Gastrocnemius medialis (tissue), 4 donors: ENCODE data around the gene SUFU. TPM values are rescaled to one million over a fixed set of nuclear protein-coding genes. Genes with fewer than 3 reads are reported as not detected.
A peak's percentile ranks its signal among the peaks of the same experiment; 100 is the strongest.

Source experiments
- ATAC-seq, 2 donors: fragments of 150-250 bp; one replicate each; pipeline ENCODE4 v1.9.1; 2016
- DNase-seq, 2 donors: peaks; one replicate each; pipeline ENCODE4 v3.0.0-alpha.2; 2019
- H3K27ac ChIP-seq, 4 donors: fragments of 200-600 bp; sonication (generic); 1 replicate in 1 of 4; 2 replicates in 3 of 4; pipeline ENCODE4 v1.5.1; 2016 to 2018; ENCODE audit warnings: mild to moderate bottlenecking in 2 of 4, moderate library complexity in 1 of 4
- H3K27me3 ChIP-seq, 3 donors: fragments of 200-600 bp; sonication (generic) in 2 of 3; 1 replicate in 1 of 3; 2 replicates in 2 of 3; pipeline versions ENCODE4 v1.5.1 to v1.6.0; 2016 to 2019; ENCODE audit warnings: mild to moderate bottlenecking in 1 of 3, moderate library complexity in 1 of 3
- H3K36me3 ChIP-seq, 2 donors: fragments of 200-600 bp; sonication (generic) in 1 of 2; one replicate each; pipeline ENCODE4 v1.5.1; 2017 to 2018
- H3K4me1 ChIP-seq, 2 donors: fragments of 200-600 bp; sonication (generic) in 1 of 2; one replicate each; pipeline ENCODE4 v1.5.1; 2016 to 2017; ENCODE audit warnings: mild to moderate bottlenecking in 2 of 2
- H3K4me3 ChIP-seq, 4 donors: fragments of 200-600 bp; sonication (generic) in 3 of 4; 1 replicate in 1 of 4; 2 replicates in 3 of 4; pipeline ENCODE4 v1.5.1; 2016 to 2019; ENCODE audit warnings: mild to moderate bottlenecking in 2 of 4
- H3K9me3 ChIP-seq, 3 donors: fragments of 200-600 bp; sonication (generic) in 2 of 3; 1 replicate in 1 of 3; 2 replicates in 2 of 3; pipeline ENCODE4 v1.5.1; 2016 to 2019
- POLR2A ChIP-seq, 2 donors: fragments of 450-650 bp; IDR thresholded peaks; one replicate each; pipeline ENCODE4 v1.6.1; 2017; ENCODE audit warnings: antibody characterized with exemption in 2 of 2, mild to moderate bottlenecking in 2 of 2, moderate library complexity in 2 of 2
- in situ Hi-C, 4 donors: fragments of 200-750 bp; cut with MboI; loops; one replicate each; pipeline versions ENCODE4 v1.15.0 to v1.8.0; 2017; ENCODE audit warnings: low sequenced_read_pairs in 4 of 4
- intact Hi-C: fragments of 100-400 bp; cut with DNase I; formaldehyde crosslinking; loops from one replicate; pipeline ENCODE4 v1.15.1; 2023; ENCODE audit warnings: low total_unique reads
- total RNA-seq, 4 donors: library from RNA; depleted of rRNA; stranded (reverse); fragments of >200 nt; gene quantifications; one replicate each; pipeline versions ENCODE4 v1.1.0 to v1.2.3, GENCODE V29; 2016
- TF ChIP-seq, protein P1 (sequence below), 5 experiments: fragments of 450-650 bp in 3 of 5; fragments of 200-600 bp in 2 of 5; sonication (generic) in 2 of 5; IDR thresholded peaks in 4 of 5; conservative IDR thresholded peaks in 1 of 5; 1 replicate in 4 of 5; 2 replicates in 1 of 5; pipeline ENCODE4 v1.5.1; 2016 to 2019; ENCODE audit warnings: antibody characterized with exemption in 5 of 5, mild to moderate bottlenecking in 3 of 5, moderate library complexity in 3 of 5

Gene SUFU
- total RNA-seq, 4 donors from 2014 or later = 7.3 to 11.8 (median 7.9) TPM

DNA sequence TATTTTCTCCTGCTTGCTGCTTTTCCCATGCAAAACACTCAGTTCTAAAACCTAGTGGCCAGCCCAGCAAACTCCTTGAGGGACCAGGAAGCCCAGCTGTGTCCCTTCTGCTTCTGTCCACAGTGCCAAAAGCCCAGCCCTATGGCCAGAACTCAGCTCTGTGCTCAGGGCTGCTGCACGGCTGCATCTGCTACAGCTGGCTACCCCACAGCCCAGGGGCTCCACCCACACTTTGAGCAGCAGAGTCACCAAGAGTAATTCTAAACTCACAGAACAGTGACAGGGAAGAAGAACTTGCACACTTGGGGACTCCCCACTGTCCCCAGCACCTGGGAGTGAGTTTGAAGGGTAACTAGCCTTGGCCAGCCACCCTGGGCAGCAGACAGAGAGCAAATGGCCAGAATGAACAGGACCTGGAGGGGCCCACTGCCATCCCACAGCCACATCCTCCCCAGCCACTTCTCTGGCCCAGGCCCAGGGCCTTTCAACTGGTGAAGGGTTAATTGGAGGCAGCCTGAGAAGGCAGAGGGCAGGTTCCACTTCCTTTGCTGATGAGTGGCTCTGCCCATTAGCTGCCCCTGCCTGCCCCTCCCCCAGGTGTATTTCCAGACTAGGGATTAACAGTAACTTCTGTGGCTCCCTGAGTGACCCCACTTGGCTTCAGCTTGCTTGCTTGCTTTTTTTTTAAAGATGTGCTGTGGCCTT lies 112.4 kb downstream of the SUFU start:
- Histone ChIP-seq H3K27ac (peak overlapping the region; percentile 58 to 89 (median 79)), H3K4me1 (peaks cover 81 to 85% of the 10 kb centered on the region in 2 donors)
- in situ Hi-C loops = no loop called here

DNA sequence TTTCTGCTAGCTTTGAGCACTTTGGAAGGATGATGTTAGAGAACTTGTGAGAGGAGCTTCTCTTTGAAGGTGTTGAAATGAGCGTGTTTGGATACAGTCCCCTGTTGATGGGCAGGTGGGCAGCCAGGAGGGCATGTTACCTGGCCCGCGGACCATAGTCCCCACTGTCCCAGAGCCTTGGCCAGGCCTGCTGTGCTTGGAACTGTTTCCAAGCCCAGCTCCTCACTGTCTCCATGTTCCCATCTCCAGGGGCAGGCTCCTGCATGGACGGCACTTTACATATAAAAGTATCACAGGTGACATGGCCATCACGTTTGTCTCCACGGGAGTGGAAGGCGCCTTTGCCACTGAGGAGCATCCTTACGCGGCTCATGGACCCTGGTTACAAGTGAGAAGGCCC lies 113.3 kb downstream of the SUFU start:
- TF ChIP-seq, protein P1, sequence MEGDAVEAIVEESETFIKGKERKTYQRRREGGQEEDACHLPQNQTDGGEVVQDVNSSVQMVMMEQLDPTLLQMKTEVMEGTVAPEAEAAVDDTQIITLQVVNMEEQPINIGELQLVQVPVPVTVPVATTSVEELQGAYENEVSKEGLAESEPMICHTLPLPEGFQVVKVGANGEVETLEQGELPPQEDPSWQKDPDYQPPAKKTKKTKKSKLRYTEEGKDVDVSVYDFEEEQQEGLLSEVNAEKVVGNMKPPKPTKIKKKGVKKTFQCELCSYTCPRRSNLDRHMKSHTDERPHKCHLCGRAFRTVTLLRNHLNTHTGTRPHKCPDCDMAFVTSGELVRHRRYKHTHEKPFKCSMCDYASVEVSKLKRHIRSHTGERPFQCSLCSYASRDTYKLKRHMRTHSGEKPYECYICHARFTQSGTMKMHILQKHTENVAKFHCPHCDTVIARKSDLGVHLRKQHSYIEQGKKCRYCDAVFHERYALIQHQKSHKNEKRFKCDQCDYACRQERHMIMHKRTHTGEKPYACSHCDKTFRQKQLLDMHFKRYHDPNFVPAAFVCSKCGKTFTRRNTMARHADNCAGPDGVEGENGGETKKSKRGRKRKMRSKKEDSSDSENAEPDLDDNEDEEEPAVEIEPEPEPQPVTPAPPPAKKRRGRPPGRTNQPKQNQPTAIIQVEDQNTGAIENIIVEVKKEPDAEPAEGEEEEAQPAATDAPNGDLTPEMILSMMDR (IDR thresholded peaks at IDR 0.05 in 4 of 5, conservative IDR thresholded peaks at IDR 0.05 in 1 of 5) = no peak
- no peak for TF ChIP-seq POLR2A (IDR thresholded peaks at IDR 0.05)
- H3K36me3 ChIP-seq = no peaks in the 10 kb centered on the region
- in situ Hi-C loops (no loop called here), intact Hi-C loops (no loop called here)
- ATAC-seq (no peak), DNase-seq (no peak)
- H3K4me3 ChIP-seq = no peak overlapping the region
- H3K27me3 ChIP-seq = no peaks in the 10 kb centered on the region
- peak overlapping the region; percentile 58 to 89 (median 79) for H3K27ac ChIP-seq
- H3K4me1 ChIP-seq = peaks cover 83 to 87% of the 10 kb centered on the region in 2 donors
- no peaks in the 10 kb centered on the region for H3K9me3 ChIP-seq

More for the DNA sequence above, 112.4 kb downstream of the SUFU start:
- TF ChIP-seq, protein P1 (IDR thresholded peaks at IDR 0.05 in 4 of 5, conservative IDR thresholded peaks at IDR 0.05 in 1 of 5) = peak in 1 of 5 experiments; percentile 7
- no peak for TF ChIP-seq POLR2A (IDR thresholded peaks at IDR 0.05)
- Histone ChIP-seq H3K36me3 (no peaks in the 10 kb centered on the region), H3K27me3 (no peaks in the 10 kb centered on the region), H3K4me3 (no peak overlapping the region), H3K9me3 (no peaks in the 10 kb centered on the region)
- intact Hi-C loops = no loop called here
- peak; percentile 64 to 88 for DNase-seq
- ATAC-seq = peak; percentile 73 to 75

DNA sequence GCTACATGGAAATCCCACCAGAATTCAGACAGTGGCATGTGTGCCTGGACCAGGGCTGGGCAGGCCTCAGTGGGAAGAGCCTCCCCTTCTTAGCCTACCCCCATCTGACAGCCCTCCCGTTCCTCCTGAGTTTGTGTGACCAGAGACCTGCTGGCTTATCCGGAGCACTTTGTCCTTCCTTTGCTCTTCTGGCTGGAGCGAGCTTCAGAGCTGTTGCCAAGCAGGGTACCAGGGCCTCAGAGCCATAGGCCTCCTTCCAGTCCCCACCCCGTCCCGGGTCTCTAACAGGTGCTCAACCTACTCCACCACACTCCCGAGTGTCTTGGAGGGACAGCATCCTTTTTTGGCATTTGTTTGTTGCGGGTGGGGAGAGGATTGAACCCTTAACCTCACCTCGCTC lies 114.0 kb downstream of the SUFU start:
- H3K4me1 ChIP-seq = peaks cover 85 to 88% of the 10 kb centered on the region in 2 donors

DNA sequence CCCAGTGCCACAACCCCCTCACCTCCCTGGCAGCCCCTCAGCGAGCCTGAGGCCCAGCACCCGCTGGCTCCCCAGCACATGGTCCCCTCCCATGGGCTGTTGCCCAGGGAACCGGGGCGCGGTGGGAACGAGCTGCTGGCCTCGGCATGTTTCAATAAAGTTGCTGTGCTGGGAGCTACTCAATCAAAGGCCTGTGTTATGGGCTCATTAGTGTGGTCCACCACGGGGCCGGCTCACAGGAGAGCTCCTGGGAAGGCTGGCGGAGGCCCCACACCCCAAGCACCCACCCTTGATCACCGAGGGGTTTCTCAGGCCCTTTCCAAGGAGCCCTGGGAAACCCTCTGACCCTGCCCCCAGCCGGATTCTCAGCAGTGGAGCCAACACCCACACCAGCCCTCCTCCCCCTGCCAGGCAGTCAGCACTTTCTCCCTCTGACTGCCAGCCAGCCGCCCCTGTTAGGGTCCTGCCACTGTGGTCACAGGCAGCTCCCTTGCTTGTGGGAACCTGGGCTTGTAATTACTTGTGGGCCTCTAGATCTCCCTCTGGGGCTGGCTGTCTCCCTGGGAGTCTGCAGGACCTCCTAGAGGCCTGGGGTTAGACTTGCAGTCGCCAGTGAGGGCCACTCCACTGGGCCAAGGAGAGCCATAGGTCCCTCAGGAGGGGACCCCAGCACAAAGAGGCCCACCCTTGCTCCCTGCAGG lies 115.7 kb downstream of the SUFU start:
- Histone ChIP-seq H3K36me3 (no peaks in the 10 kb centered on the region), H3K27me3 (no peaks in the 10 kb centered on the region), H3K9me3 (no peaks in the 10 kb centered on the region), H3K4me1 (peaks cover 73% of the 10 kb centered on the region in 2 donors), H3K27ac (peak overlapping the region; percentile 51 to 89 (median 70)), H3K4me3 (no peak overlapping the region)
- intact Hi-C loops (no loop called here), in situ Hi-C loops (no loop called here)
- ATAC-seq = no peak
- TF ChIP-seq, protein P1 (IDR thresholded peaks at IDR 0.05 in 4 of 5, conservative IDR thresholded peaks at IDR 0.05 in 1 of 5) = no peak
- TF ChIP-seq POLR2A (IDR thresholded peaks at IDR 0.05) = no peak
- no peak for DNase-seq

More for the DNA sequence above, 114.0 kb downstream of the SUFU start:
- intact Hi-C loops (no loop called here), in situ Hi-C loops (no loop called here)
- TF ChIP-seq, protein P1 (IDR thresholded peaks at IDR 0.05 in 4 of 5, conservative IDR thresholded peaks at IDR 0.05 in 1 of 5) = no peak
- no peak for TF ChIP-seq POLR2A (IDR thresholded peaks at IDR 0.05)
- Histone ChIP-seq H3K4me3 (no peak overlapping the region), H3K9me3 (no peaks in the 10 kb centered on the region), H3K27me3 (no peaks in the 10 kb centered on the region), H3K36me3 (no peaks in the 10 kb centered on the region), H3K27ac (peak overlapping the region; percentile 58 to 89 (median 79))
- DNase-seq (no peak), ATAC-seq (no peak)
